ENCODE results near the gene RPL22L1.
"Not testable (repeated sequence)": the region's sequence is repeated elsewhere in the genome, so short reads cannot be mapped to it uniquely, and the experiment has no call there.

Gene RPL22L1

DNA sequence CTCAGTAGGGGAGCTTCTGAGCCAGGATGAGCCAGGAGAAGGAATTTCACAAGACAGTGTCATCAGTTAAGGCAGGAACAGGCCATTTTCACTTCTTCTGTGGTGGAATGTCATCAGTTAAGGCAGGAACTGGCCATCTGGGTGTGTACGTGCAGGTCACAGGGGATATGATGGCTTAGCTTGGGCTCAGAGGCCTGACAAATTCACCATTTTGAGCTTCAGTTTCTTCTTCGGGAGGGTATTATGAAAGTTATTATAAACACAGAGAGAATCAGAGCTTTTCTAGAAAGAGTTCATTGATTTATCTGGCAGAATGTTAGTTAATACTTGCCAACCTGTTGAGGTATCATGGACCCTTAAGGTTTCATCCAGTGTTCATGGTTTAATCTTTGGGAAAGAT lies 46.4 kb downstream of the RPL22L1 start:
- not testable (repeated sequence) for DNase-seq

DNA sequence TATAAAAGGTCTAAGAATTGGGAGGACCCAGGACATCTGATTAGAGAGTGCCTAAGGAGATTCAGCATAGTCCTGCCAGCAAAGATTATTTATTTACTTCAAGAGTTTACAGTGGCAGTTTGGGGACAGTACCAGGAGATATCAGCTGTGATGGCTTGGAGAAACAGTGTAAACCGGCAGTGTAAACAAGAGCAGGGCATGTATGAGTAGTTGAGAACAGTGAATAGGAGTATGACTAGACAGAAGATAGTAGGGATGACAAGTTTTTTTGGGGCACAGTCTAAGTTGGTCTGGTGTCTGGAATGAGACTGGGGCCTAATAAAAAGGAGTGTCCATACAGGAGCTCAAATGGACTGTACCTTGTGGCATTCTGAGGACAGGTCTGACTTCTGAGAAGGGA lies 51.7 kb downstream of the RPL22L1 start:
- DNase-seq, result not testable (repeated sequence)

DNA sequence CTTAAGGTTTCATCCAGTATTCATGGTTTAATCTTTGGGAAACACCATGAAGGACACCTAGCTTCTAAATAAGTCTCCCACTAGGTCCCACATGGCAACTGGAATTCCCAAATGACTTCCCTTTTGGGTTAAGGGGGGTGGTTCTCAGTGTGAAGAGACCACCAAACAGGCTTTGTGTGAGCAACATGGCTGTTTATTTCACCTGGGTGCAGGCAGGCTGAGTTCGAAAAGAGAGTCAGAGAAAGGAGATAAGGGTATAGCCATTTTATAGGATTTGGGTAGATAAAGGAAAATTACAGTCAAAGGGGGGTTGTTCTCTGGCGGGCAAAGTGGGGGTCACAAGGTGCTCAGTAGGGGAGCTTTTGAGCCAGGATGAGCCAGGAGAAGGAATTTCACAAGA lies 52.5 kb downstream of the RPL22L1 start:
- not testable (repeated sequence) for DNase-seq

DNA sequence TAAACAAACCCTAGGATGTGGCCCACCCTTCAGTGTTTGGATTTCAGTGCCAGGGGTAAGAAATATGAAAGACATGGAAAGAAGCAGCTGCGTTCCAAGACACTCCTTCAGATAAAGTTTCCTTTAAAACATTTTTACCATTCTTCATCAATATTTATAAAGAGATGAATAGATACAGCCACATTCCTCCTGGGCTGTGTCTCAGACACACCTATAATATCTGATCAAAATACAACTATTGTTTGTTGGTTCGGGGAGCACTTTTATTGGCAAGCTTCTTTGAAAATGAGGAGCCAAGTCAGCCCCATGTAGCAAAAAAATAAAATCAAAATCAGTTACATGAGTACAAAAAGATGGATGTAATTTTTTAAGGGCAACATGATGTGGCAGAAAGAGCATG lies 53.2 kb downstream of the RPL22L1 start:
- no peak for DNase-seq

DNA sequence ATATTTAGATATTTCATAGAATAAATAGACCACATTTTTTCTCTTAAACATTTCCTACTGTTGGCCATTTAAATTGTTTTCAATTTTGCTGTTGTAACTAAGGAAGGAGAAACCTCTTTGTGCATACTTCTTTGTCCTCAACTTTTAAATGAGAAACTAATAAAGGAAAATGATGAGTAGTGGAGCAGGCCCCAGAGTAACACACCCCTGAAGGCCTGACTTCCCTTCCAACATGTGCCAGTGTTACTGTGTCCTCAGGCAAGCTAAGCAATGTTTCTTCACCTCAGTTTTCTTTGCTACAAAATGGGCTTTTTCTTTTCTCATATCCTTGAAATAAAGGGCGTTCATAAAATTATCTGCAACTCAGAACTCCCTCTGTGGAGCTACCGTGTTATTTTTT lies 53.7 kb downstream of the RPL22L1 start:
- no peak for DNase-seq

DNA sequence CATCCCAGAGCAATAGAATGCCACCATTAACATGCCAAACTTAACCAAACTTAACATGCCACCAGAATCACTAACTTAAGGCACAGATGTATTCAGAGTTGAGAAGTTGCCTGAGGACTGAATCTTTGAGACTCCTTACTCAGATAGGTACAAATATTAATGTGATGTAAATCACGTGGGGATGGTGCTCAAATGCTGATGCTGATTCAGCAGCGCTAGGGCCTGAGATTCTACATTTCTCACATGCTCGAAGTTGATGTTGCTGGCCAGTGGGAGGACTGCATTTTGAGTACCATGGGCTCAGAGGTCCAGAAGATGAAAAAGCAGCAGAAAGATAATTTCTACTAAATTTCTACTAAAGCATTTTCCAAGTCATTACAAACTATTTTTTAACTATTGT lies 54.1 kb downstream of the RPL22L1 start:
- no peak for DNase-seq

DNA sequence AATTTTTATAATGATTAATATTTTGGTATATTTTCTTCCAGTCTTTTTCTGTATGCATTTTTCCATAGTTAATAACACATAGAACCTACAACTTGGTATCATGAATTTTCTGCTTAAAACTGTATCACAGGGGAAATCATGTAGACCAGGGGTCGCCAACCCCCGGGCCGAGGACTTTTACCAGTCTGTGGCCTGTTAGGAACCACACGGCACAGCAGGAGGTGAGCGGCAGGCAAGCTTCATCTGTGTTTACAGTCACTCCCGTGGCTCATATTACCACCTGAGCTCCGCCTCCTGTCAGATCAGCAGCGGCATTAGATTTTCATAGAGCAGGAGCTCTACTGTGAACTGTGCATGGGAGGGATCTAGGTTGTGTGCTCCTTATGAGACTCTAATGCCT lies 54.7 kb downstream of the RPL22L1 start:
- no peak for DNase-seq
